OCI-LY7 (cell line): ENCODE measurements around the gene ZNF821. TPM values are rescaled to one million over a fixed set of nuclear protein-coding genes. Genes with fewer than 3 reads are reported as not detected.

Experiments used
- BruUV-seq: library from RNA; stranded (reverse); fragments of 400-500 nt; replicated peaks from 2 replicates; lab custom pipeline; 2021; lab: Mats Ljungman, UMichigan
- CTCF ChIA-PET: fragments of 300-600 bp; sonication (Branson Sonifier 250); formaldehyde crosslinking; loops from one replicate; lab custom pipeline; 2022; ENCODE audit warnings: antibody characterized with exemption; ENCODE audit not compliant: unreplicated experiment; lab: Charles Lee
- POLR2A ChIA-PET: fragments of 300-600 bp; sonication (Branson Sonifier 250); formaldehyde crosslinking; loops from one replicate; lab custom pipeline; 2022; ENCODE audit warnings: antibody characterized with exemption; lab: Charles Lee
- DNase-seq: peaks from one replicate; pipeline ENCODE4 v3.0.0-alpha.2; 2015; ENCODE audit warnings: low spot score
- H2AFZ ChIP-seq: fragments of 200-600 bp; sonication (generic), shearing (Covaris generic); 2 replicates; pipeline ENCODE4 v1.6.1; 2014; ENCODE audit warnings: mild to moderate bottlenecking, antibody characterized with exemption, low read length, moderate library complexity
- H3K27ac ChIP-seq: fragments of 200-600 bp; sonication (generic); 2 replicates; pipeline ENCODE4 v1.5.1; 2014; ENCODE audit warnings: mixed run types, low read depth, mild to moderate bottlenecking, moderate library complexity, low read length, inconsistent platforms; ENCODE audit not compliant: poor library complexity, severe bottlenecking
- H3K36me3 ChIP-seq: fragments of 200-600 bp; sonication (generic); 2 replicates; pipeline ENCODE4 v1.6.1; 2014; ENCODE audit warnings: mild to moderate bottlenecking, antibody characterized with exemption, low read length, moderate library complexity, mixed read lengths; ENCODE audit not compliant: insufficient read depth
- H3K4me1 ChIP-seq: fragments of 200-600 bp; sonication (generic); 2 replicates; pipeline ENCODE4 v1.5.1; 2014; ENCODE audit warnings: mild to moderate bottlenecking, low read length; ENCODE audit not compliant: insufficient read depth, poor library complexity, severe bottlenecking
- H3K4me2 ChIP-seq: fragments of 200-600 bp; sonication (generic); 2 replicates; pipeline ENCODE4 v1.6.1; 2014; ENCODE audit warnings: mild to moderate bottlenecking, low read length
- H3K4me3 ChIP-seq: fragments of 200-600 bp; sonication (generic); 2 replicates; pipeline ENCODE4 v1.5.1; 2014; ENCODE audit warnings: mild to moderate bottlenecking, low read depth, low read length; ENCODE audit not compliant: poor library complexity, severe bottlenecking
- H3K79me2 ChIP-seq: fragments of 200-600 bp; sonication (generic); 2 replicates; pipeline ENCODE4 v1.6.1; 2016; ENCODE audit warnings: low read depth, mild to moderate bottlenecking, low read length, moderate library complexity, mixed read lengths; ENCODE audit not compliant: insufficient read depth
- H3K9me2 ChIP-seq: fragments of 200-600 bp; sonication (generic); 2 replicates; pipeline ENCODE4 v1.6.1; 2016; ENCODE audit warnings: mild to moderate bottlenecking, low read length, mixed read lengths; ENCODE audit not compliant: insufficient read depth
- H3K9me3 ChIP-seq: fragments of 200-600 bp; sonication (generic); 2 replicates; pipeline ENCODE4 v1.6.1; 2014; ENCODE audit warnings: mild to moderate bottlenecking, mixed run types, low read length, mixed read lengths
- H4K20me1 ChIP-seq: fragments of 200-600 bp; sonication (generic); 2 replicates; pipeline ENCODE4 v1.6.1; 2014; ENCODE audit warnings: mild to moderate bottlenecking, antibody characterized with exemption, low read length, moderate library complexity, mixed read lengths; ENCODE audit not compliant: insufficient read depth
- CTCF ChIP-seq: fragments of 200-600 bp; sonication (generic); conservative IDR thresholded peaks from 2 replicates; pipeline ENCODE4 v1.5.1; 2014; ENCODE audit warnings: mild to moderate bottlenecking, antibody characterized with exemption, low read length, moderate library complexity, mixed read lengths
- EZH2phosphoT487 ChIP-seq: fragments of 200-600 bp; sonication (generic); IDR thresholded peaks from 2 replicates; pipeline ENCODE4 v1.6.1; 2018; ENCODE audit warnings: low read depth, borderline replicate concordance, mild to moderate bottlenecking, mixed run types, antibody characterized with exemption, low read length, moderate library complexity, mixed read lengths
- intact Hi-C: fragments of 100-400 bp; cut with micrococcal nuclease; formaldehyde crosslinking; loops from one replicate; pipeline ENCODE4 v1.10.0; 2022; ENCODE audit not compliant: unreplicated experiment
- total RNA-seq, 2 experiments: library from RNA; depleted of rRNA in 1 of 2; stranded (reverse); fragments of >200 nt in 1 of 2; shearing (Covaris generic) in 1 of 2; gene quantifications; 2 replicates each; pipeline ENCODE4 v1.2.3, GENCODE V29; 2014 to 2022

Gene ZNF821
- total RNA-seq, 2 experiments from 2014 or later = 14.6 to 17.8 TPM

- no TSS peak for BruUV-seq
- peaks cover 52% of the 10 kb centered on the region for H3K36me3 ChIP-seq
Measured at GRCh38 chr16:71859762-71860521, 24.0 kb downstream of the ZNF821 start.

DNA sequence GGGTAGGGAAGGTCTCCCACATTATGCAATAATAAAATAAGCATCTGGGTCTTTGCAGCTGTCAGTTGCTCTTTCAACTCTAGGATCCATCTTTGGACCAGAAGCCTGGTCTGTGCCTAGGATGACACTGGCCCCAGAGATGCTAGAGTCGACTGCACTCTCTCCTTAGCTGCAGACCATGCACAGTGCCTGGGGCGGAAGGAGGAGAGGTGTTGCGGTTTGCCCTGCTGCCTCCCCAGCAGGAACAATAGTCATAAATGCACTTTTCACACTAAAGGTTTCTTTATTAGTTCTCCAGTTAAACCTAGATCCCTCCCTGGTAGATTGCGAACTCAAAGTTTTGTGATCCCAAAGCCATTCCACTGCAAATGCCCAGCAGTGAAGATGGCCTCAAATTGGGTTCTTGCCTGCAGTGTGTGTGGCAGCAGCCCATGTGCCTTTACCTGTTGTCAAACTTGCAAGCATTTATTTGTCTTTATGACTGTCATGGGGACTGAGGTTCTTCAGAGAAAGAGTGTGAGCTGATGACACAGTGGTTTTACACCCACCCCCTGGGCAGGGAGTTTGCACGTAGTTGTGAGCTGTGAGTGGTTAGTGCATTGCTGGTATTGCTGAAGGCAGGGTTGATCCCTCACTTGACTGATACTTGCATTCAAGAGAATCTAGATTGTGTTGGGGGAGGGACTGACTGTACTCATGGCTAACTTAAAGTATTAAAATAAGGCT is 27.9 kb downstream of the ZNF821 start:
- no peak for DNase-seq
- POLR2A ChIA-PET = no interaction called here

More at GRCh38 chr16:71859762-71860521, 24.0 kb downstream of the ZNF821 start:
- Histone ChIP-seq H3K4me3 (no peak overlapping the region), H4K20me1 (peaks cover 9% of the 10 kb centered on the region), H3K4me1 (peaks cover 7% of the 10 kb centered on the region), H3K79me2 (no peaks in the 10 kb centered on the region), H2AFZ (no peak overlapping the region), H3K4me2 (no peak overlapping the region), H3K9me2 (no peaks in the 10 kb centered on the region), H3K9me3 (no peaks in the 10 kb centered on the region), H3K27ac (no peak overlapping the region)
- CTCF ChIA-PET = no interaction called here
- intact Hi-C loops = no loop called here
- no peak for TF ChIP-seq EZH2phosphoT487
- no peak for TF ChIP-seq CTCF
- POLR2A ChIA-PET = interaction anchor here (1.2 to 1.5 kb wide), 3 partner anchors 19 to 101 kb away, joined by 3 to 6 read pairs (median 4); no protein-coding TSS in a partner anchor
- no peak for DNase-seq

More for the DNA sequence above, 27.9 kb downstream of the ZNF821 start:
- no peaks in the 10 kb centered on the region for H3K9me3 ChIP-seq
- peaks cover 7% of the 10 kb centered on the region; the same call in 1 of the 2 replicates for H3K79me2 ChIP-seq
- peaks cover 62% of the 10 kb centered on the region for H3K36me3 ChIP-seq
- H3K4me1 ChIP-seq = peaks cover 37% of the 10 kb centered on the region
- H3K4me3 ChIP-seq = no peak overlapping the region
- intact Hi-C loops = no loop called here
- no TSS peak for BruUV-seq
- no peak overlapping the region for H3K4me2 ChIP-seq
- no peak for TF ChIP-seq CTCF
- no peak overlapping the region for H2AFZ ChIP-seq
- peaks cover 28% of the 10 kb centered on the region for H4K20me1 ChIP-seq
- CTCF ChIA-PET = no interaction called here
- H3K27ac ChIP-seq = no peak overlapping the region
- no peaks in the 10 kb centered on the region for H3K9me2 ChIP-seq
